HTERT RPE-1 (cell line): ENCODE data around the gene LLPH.

Experiments used
- in situ Hi-C: fragments of 300-500 bp; cut with MboI; formaldehyde crosslinking; loops from 4 replicates; pipeline ENCODE4 v1.14.3; 2020; ENCODE audit warnings: low sequenced_read_pairs

Gene LLPH

GRCh38 chr12:66103016-66103913, 27.3 kb downstream of the LLPH start:
- in situ Hi-C loops, result no loop called here

GRCh38 chr12:66092559-66093269, 37.8 kb downstream of the LLPH start:
- in situ Hi-C loops, result no loop called here

GRCh38 chr12:66090157-66090556, 40.4 kb downstream of the LLPH start:
- in situ Hi-C loops, result no loop called here

GRCh38 chr12:66087365-66087943, 43.1 kb downstream of the LLPH start:
- in situ Hi-C loops, result no loop called here

GRCh38 chr12:66085998-66086397, 44.6 kb downstream of the LLPH start:
- in situ Hi-C loops, result no loop called here

- in situ Hi-C loops, result no loop called here
These were observed 45.3 kb downstream of the LLPH start for GRCh38 chr12:66085213-66085612.

GRCh38 chr12:66083766-66084165, 46.8 kb downstream of the LLPH start:
- in situ Hi-C loops, result no loop called here

- in situ Hi-C loops, result no loop called here
These were observed 47.8 kb downstream of the LLPH start for GRCh38 chr12:66082744-66083143.

GRCh38 chr12:66080791-66081190, 49.8 kb downstream of the LLPH start:
- in situ Hi-C loops, result no loop called here

- in situ Hi-C loops, result no loop called here
These were observed 53.0 kb downstream of the LLPH start for GRCh38 chr12:66077542-66077941.

- in situ Hi-C loops, result no loop called here
These were observed 56.0 kb downstream of the LLPH start for GRCh38 chr12:66074561-66074960.

- in situ Hi-C loops, result no loop called here
These were observed 58.0 kb downstream of the LLPH start for GRCh38 chr12:66072566-66072965.

GRCh38 chr12:66072135-66072534, 58.4 kb downstream of the LLPH start:
- in situ Hi-C loops, result no loop called here

- in situ Hi-C loops, result no loop called here
These were observed 59.0 kb downstream of the LLPH start for GRCh38 chr12:66071549-66071948.

GRCh38 chr12:66070378-66071120, 60.0 kb downstream of the LLPH start:
- in situ Hi-C loops, result no loop called here

GRCh38 chr12:66066929-66067523, 63.5 kb downstream of the LLPH start:
- in situ Hi-C loops, result no loop called here
